DND-41 (cell line): ENCODE results near the gene JARID2.
"Not testable (repeated sequence)": the region's sequence is repeated elsewhere in the genome, so short reads cannot be mapped to it uniquely, and the experiment has no call there.

Experiments used
- CTCF ChIP-seq: IDR thresholded peaks from 2 replicates; pipeline ENCODE4 v1.5.1; 2012; ENCODE audit warnings: borderline replicate concordance, low read length, moderate library complexity, mild to moderate bottlenecking; ENCODE audit not compliant: poor library complexity, severe bottlenecking; ENCODE audit errors: extremely low read depth
- EZH2 ChIP-seq: IDR thresholded peaks from 3 replicates; pipeline ENCODE4 v1.6.1; 2012; ENCODE audit warnings: borderline replicate concordance, low read depth, mild to moderate bottlenecking, moderate library complexity, low read length, inconsistent platforms; ENCODE audit not compliant: severe bottlenecking

DNA sequence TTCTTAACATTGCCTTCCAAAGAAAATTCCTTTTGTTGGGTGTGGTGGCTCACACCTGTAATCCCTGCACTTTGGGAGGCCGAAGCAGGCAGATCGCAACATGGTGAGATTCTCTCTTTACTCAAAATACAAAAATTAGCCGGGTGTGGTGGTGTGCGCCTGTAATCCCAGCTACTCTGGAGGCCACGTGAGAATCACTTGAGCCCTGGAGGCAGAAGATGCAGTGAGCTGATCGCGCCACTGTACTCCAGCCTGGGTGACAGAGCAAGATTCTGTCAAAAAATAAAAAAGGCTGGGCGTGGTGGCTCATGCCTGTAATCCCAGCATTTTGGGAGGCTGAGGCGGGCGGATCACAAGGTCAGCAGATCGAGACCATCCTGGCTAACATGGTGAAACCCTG lies 77.7 kb downstream of the JARID2 start:
- TF ChIP-seq CTCF, EZH2: not testable (repeated sequence)
